Activated CD8-positive, alpha-beta memory T cell treated with anti-CD3 and anti-CD28 coated beads for 48 hours (primary cell): Measurements from ENCODE around the gene SERTAD3.
"Not testable (repeated sequence)": the region's sequence is repeated elsewhere in the genome, so short reads cannot be mapped to it uniquely, and the experiment has no call there.

Source experiments
- DNase-seq, 3 experiments: peaks; one replicate each; pipeline ENCODE4 v3.0.0-alpha.2; 2020; ENCODE audit warnings: low read depth in 2 of 3, low spot score in 2 of 3

Gene SERTAD3

DNA sequence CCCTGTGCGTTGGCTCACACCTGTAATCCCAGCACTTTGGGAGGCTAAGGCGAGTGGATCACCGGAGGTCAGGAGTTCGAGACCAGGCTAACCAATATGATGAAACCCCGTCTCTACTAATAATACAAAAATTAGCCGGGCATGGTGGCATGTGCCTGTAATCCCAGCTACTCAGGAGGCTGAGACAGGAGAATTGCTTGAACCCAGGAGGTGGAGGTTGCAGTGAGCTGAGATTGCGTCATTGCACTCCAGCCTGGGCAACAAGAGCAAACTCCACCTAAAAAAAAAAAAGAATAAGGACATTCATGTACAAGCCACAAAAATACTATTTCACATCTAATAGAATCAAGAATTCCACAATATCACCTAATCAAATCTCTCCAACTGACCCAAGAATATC is 15.9 kb downstream of the SERTAD3 start:
- DNase-seq: not testable (repeated sequence)

DNA sequence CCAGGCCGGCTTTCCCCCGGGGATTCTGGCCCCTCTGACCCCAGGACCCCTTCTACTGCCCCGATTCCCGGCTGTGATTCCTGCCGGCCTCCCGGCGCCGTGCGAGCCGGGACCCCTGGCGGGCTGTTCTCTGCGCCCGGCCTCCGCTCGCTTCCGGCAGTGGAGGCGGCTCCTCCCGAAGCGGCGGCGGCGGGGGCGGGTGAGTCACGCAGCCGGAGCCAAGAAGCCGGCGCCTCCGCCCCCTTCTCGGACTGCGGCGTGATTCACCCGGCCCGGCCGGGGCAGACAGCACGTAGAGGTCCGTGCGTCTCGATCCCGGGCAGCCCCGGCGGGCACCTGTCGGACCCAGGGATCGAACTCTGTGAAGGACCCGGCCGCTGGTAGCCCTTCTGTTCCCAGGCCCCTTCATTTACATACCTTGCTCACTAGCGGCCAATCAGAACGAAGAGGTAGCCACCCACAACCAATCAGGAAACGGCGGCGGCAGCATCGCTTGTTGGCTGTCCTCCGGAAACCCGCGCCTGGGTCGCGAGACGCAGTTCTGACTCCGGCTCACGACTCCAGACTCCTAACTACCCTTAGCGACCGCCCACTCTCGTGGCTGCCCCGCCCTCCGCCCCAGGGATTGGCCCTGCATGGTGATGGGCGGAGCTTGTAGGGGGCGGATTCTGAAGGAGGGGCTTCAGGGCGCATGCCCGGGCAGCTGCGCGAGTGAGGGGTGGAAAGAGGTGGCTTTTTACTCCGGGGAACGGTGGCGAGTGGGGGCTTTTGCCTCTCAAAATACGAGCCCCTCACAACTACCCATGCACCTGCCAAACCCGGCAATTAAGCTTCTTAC is 18.5 kb downstream of the SERTAD3 start, which contains the start of gene SERTAD1:
TSS of gene SERTAD1 (minus strand) at position 543 of the 838 bp plus-strand sequence. CDS start 2,446 bp downstream, outside the sequence.
- peak; percentile 98 to 99 (median 99) for DNase-seq

DNA sequence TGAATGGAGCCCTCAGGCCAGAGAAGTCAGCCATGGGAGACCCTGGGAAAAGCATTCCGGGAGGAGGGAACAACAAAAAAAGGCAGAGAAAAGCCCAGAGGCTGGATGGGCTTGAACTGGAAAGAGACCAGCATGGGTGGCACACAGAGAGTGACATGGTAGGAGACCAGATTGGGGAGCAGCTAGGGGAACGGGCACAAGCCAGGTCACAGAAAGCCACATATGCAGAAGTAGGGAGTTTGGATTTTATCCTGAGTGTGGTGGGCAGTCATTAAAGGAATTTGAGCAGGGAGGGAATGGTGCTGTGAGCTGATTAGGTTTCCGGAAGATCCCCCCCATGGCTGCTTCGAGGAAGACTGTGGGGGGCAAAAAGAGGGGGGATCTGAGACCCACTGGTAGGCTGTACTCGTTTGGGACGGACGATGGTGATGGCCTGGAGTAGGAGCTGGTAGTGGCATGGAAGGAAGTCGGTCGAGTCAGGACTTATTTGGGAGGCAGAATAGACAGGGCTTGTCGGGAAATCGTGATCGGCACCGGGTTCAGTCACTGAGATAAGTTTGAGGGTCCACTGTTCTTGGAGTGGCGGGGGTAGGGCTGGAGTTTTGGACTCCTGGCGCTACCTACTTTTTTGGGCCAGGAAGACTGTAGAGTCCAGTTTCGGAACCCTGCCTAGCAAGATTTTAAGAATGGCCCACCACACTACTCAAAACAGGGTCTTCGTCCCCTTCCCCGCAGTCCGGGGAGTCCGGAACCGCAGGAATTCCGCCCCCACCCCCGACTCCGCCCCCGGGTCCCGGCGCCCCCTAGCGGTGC is 19.3 kb downstream of the SERTAD3 start:
- DNase-seq: no peak

DNA sequence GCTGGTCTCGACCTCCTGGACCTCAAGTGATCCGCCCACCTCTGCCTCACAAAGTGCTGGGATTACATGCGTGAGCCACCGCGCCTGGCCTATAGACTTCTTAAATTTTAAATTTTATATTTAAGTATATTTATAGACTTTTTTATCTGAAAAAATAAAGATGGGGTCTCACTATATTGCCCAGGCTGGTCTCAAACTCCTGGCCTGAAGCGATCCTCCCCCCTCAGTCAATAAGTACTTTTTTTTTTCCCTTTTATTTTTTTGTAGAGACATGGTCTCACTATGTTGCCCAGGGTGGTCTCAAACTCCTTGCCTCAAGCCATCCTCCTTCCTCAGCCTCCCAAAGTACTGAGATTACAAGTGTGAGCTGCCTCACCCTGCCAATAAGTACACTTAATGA is 20.2 kb downstream of the SERTAD3 start:
- DNase-seq: no peak

DNA sequence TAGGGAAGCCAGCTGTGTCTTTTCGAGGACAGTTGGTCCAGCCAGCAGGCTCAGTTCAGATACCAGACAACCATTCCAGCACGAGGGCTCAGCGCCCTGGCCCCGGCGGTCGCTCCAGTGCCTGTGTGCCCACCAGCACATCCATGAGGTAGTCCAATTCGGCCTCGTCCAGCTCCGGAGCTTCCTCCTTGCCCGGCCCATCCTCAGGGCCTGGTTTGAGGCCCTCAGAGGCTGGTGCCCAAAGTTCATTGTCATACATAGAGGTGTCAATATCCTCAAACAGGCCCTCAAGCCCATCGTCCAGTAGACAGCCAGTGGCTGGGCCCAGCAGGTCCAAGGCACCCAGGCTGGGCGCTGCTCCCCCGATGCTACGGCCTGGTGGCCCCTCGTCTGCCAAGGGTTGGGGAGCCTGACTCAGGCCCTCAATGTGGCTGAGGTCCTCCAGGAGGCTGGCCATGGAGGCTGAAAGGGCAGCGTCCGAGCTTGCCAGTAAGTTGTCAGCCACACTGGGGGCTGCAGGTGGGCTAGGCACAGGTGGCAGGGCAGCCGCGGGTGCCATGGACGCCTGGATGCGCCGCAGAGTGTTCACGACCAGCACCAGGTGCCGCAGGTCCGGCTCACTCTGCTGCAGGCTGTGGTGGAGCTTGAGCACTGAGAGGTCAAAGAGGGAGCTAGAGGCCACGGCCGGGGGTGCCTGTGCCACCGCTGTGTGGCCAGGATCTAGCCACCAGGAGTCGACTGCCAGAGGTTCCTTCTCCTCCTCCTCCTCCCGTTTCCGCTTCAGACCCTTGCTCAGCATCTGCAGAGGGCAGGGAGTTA is 21.2 kb downstream of the SERTAD3 start:
- no peak for DNase-seq

DNA sequence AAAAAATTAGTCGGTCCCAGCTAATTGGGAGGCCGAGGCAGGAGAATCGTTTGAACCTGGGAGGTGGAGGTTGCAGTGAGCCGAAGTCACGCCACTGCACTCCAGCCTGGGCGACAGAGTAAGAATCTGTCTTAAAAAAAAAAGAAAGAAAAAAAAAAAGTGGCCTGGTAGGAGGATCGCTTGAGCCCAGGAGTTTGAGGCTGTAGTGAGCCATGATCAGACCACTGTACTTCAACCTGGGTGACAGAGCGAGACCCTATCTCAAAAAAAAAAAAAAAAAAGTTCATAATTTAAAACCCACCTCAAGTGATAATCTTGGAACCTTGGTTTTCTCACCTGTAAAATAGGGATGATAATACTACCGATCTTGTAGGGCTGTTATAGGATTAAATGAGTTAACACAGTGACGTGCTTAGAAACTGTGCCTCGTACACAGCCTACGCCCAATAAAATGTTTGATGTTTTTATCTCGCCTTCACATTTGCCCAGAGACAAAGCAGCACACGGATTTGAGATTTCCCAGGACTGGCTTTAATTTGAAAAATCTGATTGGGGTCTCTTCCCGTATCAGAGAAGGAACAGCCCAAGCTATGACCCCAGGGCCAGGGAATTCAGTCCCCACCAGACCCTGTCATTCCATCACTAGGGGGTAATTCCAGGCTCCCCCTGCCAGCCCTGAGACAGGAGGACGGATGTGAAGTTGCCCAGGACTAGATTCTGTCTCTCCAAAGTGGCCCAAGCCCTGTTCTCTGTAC is 22.0 kb downstream of the SERTAD3 start:
- no peak for DNase-seq

DNA sequence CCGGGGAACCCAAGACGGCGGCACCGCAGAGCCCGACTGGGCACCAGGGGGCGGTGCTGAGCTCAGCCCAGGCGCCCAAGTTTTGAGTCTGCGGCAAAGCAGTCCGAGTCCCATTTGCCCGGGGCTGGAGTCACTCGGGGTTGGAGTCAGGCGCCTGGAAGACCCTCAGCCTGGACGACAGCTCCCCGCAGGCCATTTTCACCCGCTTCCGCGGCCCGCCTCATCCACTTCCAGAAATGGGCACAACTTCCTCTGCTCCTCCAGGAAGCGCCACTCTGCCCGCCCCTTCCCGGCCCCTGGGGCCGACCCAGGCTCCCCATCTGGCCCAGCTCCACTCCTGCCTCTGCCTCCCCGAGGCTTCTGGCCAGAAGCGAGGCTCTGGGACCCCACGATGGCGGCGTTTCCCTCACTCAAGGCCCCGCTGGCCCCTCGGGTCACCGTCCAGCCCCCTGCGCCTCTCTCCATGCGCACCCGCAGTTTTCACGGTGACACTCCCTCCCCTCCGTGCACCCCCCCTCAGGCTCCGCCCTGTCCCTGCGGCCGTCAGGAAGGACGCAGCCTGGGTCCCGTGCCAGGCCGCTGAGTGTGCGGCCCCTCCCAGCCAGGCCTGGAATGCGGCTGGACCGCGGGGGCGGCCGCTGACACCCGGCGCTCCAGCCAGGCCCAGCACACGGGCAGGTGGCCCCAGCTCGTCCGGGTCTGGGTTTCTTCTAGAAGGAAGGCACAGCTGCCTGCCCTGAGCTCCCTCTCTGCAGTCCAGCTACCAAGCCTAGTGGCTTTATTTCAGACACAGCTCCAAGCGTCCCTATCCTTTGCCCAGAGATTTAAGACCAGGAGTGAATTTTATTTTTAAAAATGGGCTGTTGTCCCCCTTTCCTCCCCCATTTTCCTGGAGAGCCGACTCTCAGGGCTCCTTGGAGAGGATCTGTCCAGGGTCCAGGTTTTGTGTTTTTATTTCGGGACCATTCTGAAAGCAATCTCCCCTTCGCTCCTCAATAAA is 23.1 kb downstream of the SERTAD3 start:
- peak in 2 of 3 experiments; percentile 49 to 54 for DNase-seq

DNA sequence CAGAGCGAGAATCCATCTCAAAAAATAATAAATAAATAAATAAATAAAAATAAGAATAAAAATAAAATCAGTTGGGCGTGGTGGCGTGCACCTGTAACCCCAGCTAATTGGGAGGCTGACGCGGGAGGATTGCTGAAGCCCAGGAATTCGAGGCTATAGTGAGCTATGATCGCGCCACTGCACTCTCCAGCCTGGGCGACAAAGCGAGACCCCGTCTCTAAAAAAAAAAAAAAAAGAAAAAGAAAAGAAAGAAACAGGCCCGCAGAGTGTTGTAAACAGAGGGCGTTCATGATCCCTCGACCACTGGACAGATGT is 23.7 kb downstream of the SERTAD3 start:
- DNase-seq: no peak

DNA sequence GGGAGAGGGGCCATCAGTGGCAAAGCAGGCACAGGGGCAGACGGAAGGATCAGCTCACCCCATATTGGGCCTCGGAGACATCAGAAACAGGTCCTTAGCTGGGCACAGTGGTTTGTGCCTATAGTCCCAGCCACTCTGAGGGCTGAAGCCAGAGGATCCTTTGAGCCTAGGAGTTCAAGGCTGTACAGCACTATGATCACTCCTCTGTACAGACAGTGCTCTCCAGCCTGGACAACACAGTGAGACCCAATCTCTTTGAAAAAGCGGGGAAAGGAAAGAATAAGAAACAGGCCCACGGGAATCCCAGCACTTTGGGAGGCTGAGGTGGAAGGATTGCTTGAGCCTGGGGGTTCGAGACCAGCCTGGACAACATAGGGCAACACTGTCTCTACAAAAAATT is 24.4 kb downstream of the SERTAD3 start:
- no peak for DNase-seq

DNA sequence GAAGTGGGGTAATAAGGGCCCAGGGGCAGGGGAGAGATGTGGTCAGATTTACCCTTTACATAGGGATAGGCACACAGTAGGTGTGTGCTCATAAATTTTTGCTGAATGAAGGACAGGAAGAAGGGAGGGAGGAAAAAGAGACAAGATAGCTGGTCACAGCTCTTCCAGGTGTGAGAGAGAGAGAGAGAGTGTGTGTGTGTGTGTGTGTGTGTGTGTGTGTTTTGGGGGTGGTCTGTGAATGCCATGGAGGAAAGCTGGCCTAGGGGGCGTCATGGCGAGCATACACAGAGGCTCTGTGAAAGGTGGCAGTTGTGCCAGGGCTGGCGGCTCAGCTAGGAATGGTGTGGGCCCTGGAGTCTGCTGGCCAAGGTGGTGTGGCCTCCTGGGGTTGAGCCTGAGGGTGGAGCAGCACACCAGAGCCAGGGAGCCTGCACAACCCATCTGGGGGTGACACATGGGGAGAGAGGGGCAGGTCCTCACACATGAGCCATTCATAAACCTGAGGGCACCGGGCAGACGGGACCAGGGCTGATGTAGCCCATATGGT is 25.0 kb downstream of the SERTAD3 start:
- no peak for DNase-seq

DNA sequence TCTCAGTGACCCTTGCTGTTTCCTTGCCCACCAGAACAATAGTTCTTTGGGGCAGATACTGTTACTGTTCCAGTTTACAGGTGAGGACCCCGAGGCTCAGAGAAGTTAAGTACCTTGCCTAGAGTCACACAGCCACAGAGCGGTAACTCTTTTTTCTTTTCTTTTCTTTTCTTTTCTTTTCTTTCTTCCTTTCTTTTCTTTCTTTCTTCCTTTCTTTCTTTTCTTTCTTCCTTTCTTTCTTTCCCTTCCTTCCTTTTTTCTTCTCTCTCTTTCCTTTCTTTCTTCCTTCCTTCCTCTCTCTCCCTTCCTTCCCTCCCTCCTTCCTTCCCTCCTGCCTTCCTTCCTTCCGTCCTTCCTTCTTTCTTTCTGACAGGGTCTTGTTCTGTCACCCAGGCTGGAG is 26.1 kb downstream of the SERTAD3 start:
- DNase-seq: no peak

DNA sequence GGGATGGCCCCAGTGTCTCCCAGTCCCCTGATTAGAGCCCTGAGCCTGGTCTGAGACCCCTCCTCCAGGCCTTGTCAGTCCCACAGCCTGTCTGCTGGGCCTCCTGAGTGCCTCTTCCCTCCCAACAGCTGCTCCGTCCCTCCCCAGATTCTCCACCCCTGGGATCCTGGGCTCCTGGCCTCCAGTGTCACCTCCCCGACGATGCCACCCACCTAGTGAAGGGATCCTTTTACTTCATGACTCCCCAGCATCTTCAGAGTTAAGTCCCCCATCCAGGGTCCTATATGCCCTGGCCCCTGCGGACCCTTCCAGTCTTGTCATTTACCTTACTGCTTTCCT is 26.5 kb downstream of the SERTAD3 start:
- no peak for DNase-seq

DNA sequence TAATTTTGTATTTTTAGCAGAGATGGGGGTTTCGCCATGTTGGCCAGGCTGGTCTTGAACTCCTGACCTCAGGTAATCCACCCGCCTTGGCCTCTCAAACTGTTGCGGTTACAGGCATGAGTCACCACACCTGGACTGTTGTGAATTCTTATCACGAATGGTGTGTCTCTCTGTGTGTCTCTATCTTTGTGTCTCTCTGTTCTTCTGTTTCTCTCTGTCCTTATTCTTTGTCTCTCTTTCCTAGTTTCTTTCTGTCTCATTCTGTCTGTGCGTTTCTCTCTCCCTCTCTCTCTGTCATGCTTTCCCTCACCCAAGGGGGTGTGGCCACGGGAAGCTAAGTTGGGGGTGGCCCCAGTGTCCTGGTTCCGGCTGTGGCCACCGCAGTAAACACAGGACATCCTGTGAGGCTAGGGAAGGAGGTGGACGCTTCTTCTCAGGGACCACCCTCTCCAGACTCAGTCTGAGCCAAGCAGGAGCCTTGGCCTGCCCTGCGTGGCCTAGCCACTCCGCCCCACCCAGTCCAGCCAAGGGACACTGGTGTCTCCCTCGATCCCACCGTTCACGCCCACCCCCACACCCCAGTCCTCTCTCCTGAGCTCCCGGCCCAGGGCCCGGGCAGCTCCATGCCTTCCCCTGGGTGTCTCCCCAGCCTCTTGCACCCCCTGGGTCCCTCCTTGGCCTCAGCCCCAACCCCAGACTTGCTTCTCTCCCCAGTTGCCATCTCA is 27.1 kb downstream of the SERTAD3 start:
- no peak for DNase-seq

DNA sequence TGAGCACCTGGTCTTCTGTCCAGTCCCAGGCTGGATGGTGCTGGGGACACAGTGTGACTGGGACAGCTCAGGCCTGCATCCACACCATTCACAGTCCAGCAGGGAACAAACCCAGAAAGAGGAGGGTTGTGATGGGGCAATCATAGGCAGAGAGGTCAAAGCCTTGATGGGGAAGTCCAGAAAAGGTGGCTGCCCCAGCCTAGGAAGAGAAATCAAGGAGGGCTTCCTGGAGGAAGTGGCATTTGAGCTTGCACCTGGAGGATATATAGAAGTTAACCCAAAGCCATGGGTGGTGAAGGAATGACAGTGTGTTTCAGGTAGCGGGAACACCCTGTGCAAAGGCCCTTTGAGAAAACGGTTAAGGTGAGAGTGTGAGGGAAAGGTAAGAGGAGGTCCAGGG is 28.4 kb downstream of the SERTAD3 start:
- no peak for DNase-seq

DNA sequence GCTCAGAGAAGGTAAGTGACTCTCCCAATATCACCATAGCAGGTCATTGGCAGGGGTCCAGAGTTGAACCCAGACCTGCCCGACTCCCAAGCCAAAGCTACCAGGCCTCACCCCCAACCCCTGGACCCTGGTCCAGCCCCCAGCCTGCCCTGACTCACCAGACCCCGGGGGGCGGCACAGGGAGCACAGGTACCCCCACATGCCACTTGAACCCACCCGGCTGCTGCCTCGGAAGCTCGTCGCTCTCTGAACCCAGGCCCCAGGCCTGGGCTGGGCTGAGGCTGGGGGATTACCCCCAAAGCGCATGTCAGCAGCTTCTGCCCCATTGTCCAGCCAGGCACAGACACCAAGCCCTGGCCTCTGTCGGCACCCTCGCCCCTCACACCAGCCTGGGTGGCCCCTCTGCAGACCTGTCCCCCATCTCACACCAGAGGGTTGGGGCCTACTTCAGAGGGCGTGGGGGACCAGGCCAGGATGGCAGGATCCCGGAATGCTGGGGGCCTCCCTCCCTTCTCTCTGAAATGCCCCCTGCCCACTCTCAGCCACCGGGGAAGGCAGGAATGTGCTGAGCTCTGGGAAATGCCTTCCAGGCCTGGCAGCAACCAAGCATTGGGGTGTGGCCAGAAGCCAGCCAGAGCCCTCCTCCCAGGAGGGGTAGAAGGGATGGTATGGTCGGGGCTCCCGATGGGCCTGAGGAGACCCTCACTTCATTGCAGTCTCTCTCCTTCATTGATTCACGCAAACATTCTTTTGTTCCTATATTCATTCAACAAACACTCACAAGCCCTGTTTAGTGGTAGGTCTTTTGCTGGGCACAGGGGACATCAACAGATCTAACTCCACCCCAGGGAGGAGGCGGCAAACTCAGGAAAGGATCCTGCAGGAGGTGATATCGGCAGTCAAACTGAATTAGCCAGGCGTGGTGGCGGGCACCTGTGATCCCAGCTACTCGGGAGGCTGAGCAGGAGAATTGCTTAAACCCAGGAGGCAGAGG is 29.3 kb downstream of the SERTAD3 start:
- DNase-seq: no peak

DNA sequence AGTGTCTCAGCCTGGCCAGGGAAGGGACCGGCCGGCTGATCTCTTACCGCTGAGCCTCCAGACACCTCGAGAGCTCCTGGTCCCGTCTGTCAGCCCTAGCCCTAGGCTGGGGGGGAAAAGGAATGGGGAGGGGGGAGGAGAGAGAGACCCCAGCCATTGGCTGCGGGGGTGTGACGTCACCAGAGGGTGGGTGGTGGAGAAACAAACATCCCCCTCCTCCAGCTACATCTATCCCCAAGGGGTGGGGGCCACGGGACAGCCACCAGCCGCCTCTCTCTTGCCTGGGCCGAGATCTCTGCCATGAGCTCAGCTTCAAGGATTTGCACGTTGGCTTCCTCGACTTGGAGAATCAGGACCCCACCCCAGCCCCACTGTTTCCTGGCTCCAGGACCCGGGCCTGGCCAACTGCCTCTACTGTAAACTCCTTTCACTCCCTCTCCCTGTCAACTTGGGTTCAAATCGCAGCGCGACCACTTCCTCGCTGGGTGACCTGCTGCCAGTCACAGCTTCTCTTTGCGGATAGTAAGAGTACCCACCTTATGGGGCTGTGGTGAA is 30.8 kb downstream of the SERTAD3 start, which contains the start of gene PRX:
TSS of gene PRX (minus strand) at position 88 of the 555 bp plus-strand sequence. CDS start 5,446 bp downstream, outside the sequence.
- DNase-seq: no peak

DNA sequence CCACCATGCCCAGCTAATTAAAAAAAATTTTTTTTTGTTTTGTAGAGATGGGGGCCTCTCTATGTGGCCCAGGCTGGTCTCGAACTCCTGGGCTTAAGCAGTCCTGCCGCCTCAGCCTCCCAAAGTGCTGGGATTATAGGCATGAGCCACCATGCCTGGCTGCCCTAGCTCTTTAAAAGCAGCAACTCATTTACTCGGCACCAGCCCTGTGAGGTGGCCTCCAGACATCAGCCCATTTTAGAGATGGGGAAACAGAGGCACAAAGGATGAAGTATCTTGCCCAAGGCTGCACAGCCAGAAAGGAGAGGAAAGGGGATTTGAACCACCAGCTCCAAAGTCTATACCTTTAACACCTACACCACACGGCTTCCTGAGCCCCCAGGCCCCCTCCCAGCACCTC is 31.3 kb downstream of the SERTAD3 start:
- DNase-seq: no peak
